ENCODE measurements around the gene OMP. TPM values are rescaled to one million over a fixed set of nuclear protein-coding genes. Genes with fewer than 3 reads are reported as not detected.

OMP gene
- total RNA-seq, 1 donor from 2014 or later: not detected

DNA sequence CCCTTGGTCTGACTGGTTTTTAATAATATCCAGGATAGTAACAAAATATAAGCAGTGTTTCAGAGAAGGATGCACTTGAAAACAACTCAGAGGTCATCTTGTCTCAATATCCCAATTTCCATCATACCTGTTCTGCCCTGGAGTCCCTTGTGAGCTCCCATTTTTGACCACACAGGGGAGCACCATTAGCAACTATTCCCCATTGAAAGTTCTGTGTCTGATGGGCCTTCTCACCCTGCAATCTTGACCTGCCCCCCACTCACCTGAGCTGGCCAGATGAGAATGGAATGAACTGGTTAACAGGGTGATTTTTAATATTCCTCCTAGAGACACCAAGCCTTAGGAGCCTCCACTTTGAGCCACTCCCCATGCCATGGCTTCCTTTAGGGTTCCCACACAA, 39.7 kb upstream of the OMP start:
- TF ChIP-seq CTCF (IDR thresholded peaks at IDR 0.05; ENCODE audit: borderline replicate concordance): no peak
- peaks cover 12% of the 10 kb centered on the region for H3K9me3 ChIP-seq (replicated peaks)
- no peaks in the 10 kb centered on the region for H3K27me3 ChIP-seq (ENCODE audit: low read depth)

DNA sequence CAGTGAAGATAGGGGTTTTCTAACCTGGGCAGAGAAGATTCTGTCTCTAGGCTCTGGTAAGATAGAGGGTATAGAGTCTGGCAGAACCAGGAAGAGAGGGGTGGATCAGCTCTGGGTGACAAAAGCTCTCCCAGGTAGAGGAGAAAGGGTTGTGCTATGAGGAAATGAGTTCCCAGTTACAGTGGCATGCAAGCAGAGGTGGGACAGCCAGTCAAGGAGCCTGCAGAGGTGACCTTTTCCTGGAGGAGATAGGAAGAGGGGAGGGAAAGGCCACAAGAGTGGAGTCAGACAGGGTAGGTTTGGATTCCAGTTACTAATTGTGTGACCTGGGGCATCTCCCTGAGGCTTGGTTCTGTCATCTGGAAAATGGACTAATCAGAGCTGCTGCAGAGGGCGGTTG, 39.2 kb upstream of the OMP start:
- DNase-seq: no peak
- no peak for TF ChIP-seq CTCF (IDR thresholded peaks at IDR 0.05; ENCODE audit: borderline replicate concordance)
- peaks cover 12% of the 10 kb centered on the region for H3K9me3 ChIP-seq (replicated peaks)

More for the DNA sequence above, 39.7 kb upstream of the OMP start:
- intact Hi-C loops (cut with micrococcal nuclease): no loop called here
- no peaks in the 10 kb centered on the region for H3K36me3 ChIP-seq
- no peak overlapping the region for H3K4me3 ChIP-seq
- peaks cover 22% of the 10 kb centered on the region for H3K4me1 ChIP-seq
- DNase-seq: no peak
- no peak overlapping the region for H3K27ac ChIP-seq (replicated peaks)

DNA sequence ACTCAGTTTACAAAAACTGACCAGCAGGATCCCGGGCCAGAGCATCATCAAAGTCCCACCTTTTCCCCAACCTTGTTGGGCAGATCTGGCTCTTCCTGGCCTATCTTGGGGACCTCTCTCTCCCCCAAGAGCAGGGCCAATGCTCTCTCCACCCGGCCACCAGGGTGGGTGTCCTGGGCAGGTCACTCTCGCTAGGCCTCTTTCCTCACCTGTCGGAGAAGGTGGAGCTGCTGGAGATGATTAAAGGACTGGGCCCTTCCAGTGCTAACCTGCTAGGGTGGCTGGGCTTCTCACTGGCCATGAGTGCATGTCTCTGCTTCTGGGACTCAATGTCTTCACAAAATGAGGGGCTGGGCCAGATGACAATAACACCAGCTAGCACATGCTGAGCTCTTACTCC, 38.8 kb upstream of the OMP start:
- no peak overlapping the region for H3K27ac ChIP-seq (replicated peaks)
- H3K9me3 ChIP-seq (replicated peaks): peaks cover 12% of the 10 kb centered on the region
- no peaks in the 10 kb centered on the region for H3K27me3 ChIP-seq (ENCODE audit: low read depth)
- no peak overlapping the region for H3K4me3 ChIP-seq
- peaks cover 25% of the 10 kb centered on the region for H3K4me1 ChIP-seq
- intact Hi-C loops (cut with micrococcal nuclease): no loop called here
- H3K36me3 ChIP-seq: no peaks in the 10 kb centered on the region
- no peak for TF ChIP-seq CTCF (IDR thresholded peaks at IDR 0.05; ENCODE audit: borderline replicate concordance)
- DNase-seq: no peak

More for the DNA sequence above, 39.2 kb upstream of the OMP start:
- peaks cover 25% of the 10 kb centered on the region for H3K4me1 ChIP-seq
- H3K27me3 ChIP-seq (ENCODE audit: low read depth): no peaks in the 10 kb centered on the region
- intact Hi-C loops (cut with micrococcal nuclease): no loop called here
- H3K4me3 ChIP-seq: no peak overlapping the region
- no peaks in the 10 kb centered on the region for H3K36me3 ChIP-seq
- H3K27ac ChIP-seq (replicated peaks): no peak overlapping the region

DNA sequence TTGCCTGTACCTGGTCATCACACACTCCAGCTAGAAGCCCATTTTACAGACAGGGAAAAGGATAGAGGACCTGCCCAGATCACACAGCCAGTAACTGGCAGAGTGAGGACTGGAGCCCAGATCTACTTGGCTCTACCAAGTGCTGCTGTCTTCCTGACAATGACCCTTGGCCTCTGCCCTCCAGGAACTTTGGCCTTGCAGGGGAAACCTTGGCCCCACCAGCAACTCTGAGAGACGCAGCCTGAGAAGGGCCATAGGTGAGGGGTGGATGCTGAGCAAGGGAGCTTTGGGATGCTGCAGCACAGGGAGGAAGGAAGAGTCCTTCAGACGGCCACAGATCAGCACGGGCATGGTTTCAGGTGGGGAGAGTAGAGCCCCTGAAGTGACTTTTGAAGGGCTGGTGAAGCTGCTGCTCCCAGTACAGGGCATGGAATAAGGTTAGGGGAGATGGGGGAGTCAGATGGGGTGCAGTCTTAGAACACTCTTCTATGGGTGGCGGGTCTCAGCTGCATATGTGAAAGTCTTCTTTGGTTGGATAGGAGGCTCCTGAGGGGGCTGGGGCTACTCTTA, 37.9 kb upstream of the OMP start:
- peaks cover 12% of the 10 kb centered on the region for H3K9me3 ChIP-seq (replicated peaks)
- no peak for DNase-seq
- intact Hi-C loops (cut with micrococcal nuclease): no loop called here
- H3K27me3 ChIP-seq (ENCODE audit: low read depth): no peaks in the 10 kb centered on the region
- H3K27ac ChIP-seq (replicated peaks): no peak overlapping the region
- no peak for TF ChIP-seq CTCF (IDR thresholded peaks at IDR 0.05; ENCODE audit: borderline replicate concordance)
- H3K4me1 ChIP-seq: peaks cover 25% of the 10 kb centered on the region
- no peaks in the 10 kb centered on the region for H3K36me3 ChIP-seq
- H3K4me3 ChIP-seq: no peak overlapping the region

GRCh38 chr11:77065878-77066228, 36.8 kb upstream of the OMP start:
- Histone ChIP-seq H3K27ac (replicated peaks) (peak overlapping the region; percentile 89), H3K4me3 (peak overlapping the region; percentile 76), H3K9me3 (replicated peaks) (peaks cover 12% of the 10 kb centered on the region), H3K4me1 (peaks cover 25% of the 10 kb centered on the region), H3K27me3 (ENCODE audit: low read depth) (no peaks in the 10 kb centered on the region), H3K36me3 (no peaks in the 10 kb centered on the region)
- no peak for TF ChIP-seq CTCF (IDR thresholded peaks at IDR 0.05; ENCODE audit: borderline replicate concordance)
- peak; percentile 41 for DNase-seq
- intact Hi-C loops (cut with micrococcal nuclease): no loop called here
